ENCODE results near the gene PPP2CA. TPM values are rescaled to one million over a fixed set of nuclear protein-coding genes. Genes with fewer than 3 reads are reported as not detected.

The PPP2CA gene
- total and polyA plus RNA-seq, 9 of the 15 experiments (the other 6 are each of a cell fraction or from before 2014, with no cell fraction given) = 23.0 to 257 (median 109) TPM

DNA sequence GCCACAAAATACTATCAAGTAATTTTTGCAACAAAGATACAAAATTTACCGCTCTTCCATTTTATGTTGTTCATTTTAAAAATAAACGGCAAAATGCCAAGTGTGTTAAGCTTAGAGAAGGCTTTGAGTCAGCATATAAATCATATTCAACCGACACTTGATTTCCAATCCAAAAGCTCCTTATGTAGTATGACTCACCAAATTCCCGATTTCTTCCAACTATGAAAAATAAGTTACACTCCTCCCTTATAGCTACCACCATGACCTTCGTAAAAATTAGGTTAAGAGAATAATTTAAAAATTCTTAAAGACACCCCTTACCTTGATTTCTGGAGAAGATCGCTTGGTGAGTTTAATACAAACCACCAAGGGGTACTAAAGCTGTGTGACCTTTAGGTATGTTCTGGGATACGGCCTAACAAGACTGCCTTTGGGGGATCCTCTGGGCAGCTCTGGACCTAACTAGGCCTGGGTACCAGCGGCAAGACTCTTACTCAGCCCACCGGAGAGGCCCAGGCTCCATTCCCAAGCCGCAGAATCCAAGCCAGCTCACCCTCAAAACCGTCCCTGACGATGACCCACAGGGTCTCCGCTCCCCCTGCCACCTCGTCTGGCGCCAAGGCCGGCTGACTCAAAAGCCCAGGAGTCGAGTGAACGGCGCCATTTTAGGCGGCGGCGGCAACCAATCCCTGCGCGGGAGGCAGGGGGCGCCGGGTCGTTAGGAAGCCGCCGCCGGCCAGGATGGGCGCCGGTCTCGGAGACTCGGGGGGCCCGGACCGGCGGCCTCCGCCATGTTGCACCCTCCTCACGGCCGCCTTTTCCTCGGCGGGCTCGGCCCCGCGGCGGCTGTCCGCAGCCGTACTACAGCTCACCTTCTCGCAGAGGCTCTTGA lies 739 bp downstream of the PPP2CA start:
- H3K9ac ChIP-seq (ENCODE audit: insufficient read depth in 1 of 2, low read depth in 2 of 2, low read length in 2 of 2) = peak overlapping the region; percentile 99
- peaks cover 4% of the 10 kb centered on the region for H3K9me1 ChIP-seq (ENCODE audit: control insufficient read depth, insufficient read depth, low read length)
- BruUV-seq (replicated peaks) = no TSS peak
- peak overlapping the region; percentile 97 for H3K4me3 ChIP-seq
- peaks cover 70% of the 10 kb centered on the region for H3K79me2 ChIP-seq (ENCODE audit: control insufficient read depth, insufficient read depth, low read length)
- DNase-seq (ENCODE audit: extremely low read depth in 1 of 4, low spot score in 3 of 4) (peak; percentile 67 to 76 (median 72)), ATAC-seq (peak; percentile 73), FAIRE-seq (no peak)
- intact Hi-C loops (cut with micrococcal nuclease) = no loop called here
- ChIA-PET CTCF (ENCODE audit: low intra/inter-chr PET ratio) (interaction anchor here (0.7 to 1.0 kb wide), 2 partner anchors 64 to 295 kb away, joined by 4 to 5 read pairs; no protein-coding TSS in a partner anchor), POLR2A (interaction anchor here (0.7 to 8.6 kb wide), 12 partner anchors 11 to 220 kb away, joined by 3 to 95 read pairs (median 4); partner anchors contain the start of gene SKP1)
- peaks cover 45% of the 10 kb centered on the region for H4K20me1 ChIP-seq (replicated peaks; ENCODE audit: control insufficient read depth, insufficient read depth, low read length)
- peak overlapping the region; percentile 89 for H3K4me2 ChIP-seq (ENCODE audit: insufficient read depth, low read length)
- peak overlapping the region; percentile 98 for H2AFZ ChIP-seq (ENCODE audit: low read depth, low read length)
- H3K36me3 ChIP-seq (ENCODE audit: control insufficient read depth, insufficient read depth, low read length) = peaks cover 43% of the 10 kb centered on the region
- WGBS (ENCODE audit: insufficient coverage, low coverage, missing lambda C conversion rate) = under 1% methylated on average over 32 of the region's 49 CpGs
- no peaks in the 10 kb centered on the region for H3K9me3 ChIP-seq (replicated peaks; ENCODE audit: control insufficient read depth, insufficient read depth, low read depth, low read length)
- H3K4me1 ChIP-seq (replicated peaks in 1 of 2; ENCODE audit: control insufficient read depth in 2 of 2, insufficient read depth in 2 of 2, low read length in 2 of 2) = peaks cover 20 to 23% of the 10 kb centered on the region in 2 experiments
- H3K27ac ChIP-seq (ENCODE audit: extremely low read depth, low read depth, low read length) = peak overlapping the region; percentile 99
- H3K27me3 ChIP-seq (ENCODE audit: control insufficient read depth in 2 of 2, insufficient read depth in 2 of 2, low read length in 2 of 2) = no peaks in the 10 kb centered on the region
- in situ Hi-C loops (cut with MboI) = no loop called here
- TF ChIP-seq, protein P1, sequence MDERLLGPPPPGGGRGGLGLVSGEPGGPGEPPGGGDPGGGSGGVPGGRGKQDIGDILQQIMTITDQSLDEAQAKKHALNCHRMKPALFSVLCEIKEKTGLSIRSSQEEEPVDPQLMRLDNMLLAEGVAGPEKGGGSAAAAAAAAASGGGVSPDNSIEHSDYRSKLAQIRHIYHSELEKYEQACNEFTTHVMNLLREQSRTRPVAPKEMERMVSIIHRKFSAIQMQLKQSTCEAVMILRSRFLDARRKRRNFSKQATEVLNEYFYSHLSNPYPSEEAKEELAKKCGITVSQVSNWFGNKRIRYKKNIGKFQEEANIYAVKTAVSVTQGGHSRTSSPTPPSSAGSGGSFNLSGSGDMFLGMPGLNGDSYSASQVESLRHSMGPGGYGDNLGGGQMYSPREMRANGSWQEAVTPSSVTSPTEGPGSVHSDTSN (CRISPR knock-in tag; IDR thresholded peaks at IDR 0.05; ENCODE audit: low read depth) = no peak
- TF ChIP-seq, protein P1 (tag; conservative IDR thresholded peaks at IDR 0.05; ENCODE audit: low read depth) = peak; percentile 76
- TF ChIP-seq NR2C2 (CRISPR knock-in tag; IDR thresholded peaks at IDR 0.05) = no peak
- peak; percentile 82; the same call in 1 of the 2 replicates for TF ChIP-seq NR2C2 (tag; IDR thresholded peaks at IDR 0.05)
- TF ChIP-seq JUND (IDR thresholded peaks at IDR 0.05; ENCODE audit: borderline replicate concordance, low read depth, low read length) = peak; percentile 30; the same call in 1 of the 2 replicates
- no peak for TF ChIP-seq JUND (tag; IDR thresholded peaks at IDR 0.05; ENCODE audit: borderline replicate concordance, low read depth, low read length)
- no peak for TF ChIP-seq ELF1 (tag; IDR thresholded peaks at IDR 0.05)
- TF ChIP-seq, protein P2, sequence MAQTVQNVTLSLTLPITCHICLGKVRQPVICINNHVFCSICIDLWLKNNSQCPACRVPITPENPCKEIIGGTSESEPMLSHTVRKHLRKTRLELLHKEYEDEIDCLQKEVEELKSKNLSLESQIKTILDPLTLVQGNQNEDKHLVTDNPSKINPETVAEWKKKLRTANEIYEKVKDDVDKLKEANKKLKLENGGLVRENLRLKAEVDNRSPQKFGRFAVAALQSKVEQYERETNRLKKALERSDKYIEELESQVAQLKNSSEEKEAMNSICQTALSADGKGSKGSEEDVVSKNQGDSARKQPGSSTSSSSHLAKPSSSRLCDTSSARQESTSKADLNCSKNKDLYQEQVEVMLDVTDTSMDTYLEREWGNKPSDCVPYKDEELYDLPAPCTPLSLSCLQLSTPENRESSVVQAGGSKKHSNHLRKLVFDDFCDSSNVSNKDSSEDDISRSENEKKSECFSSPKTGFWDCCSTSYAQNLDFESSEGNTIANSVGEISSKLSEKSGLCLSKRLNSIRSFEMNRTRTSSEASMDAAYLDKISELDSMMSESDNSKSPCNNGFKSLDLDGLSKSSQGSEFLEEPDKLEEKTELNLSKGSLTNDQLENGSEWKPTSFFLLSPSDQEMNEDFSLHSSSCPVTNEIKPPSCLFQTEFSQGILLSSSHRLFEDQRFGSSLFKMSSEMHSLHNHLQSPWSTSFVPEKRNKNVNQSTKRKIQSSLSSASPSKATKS (CRISPR knock-in tag; IDR thresholded peaks at IDR 0.05) = no peak
- TF ChIP-seq SMARCE1 (IDR thresholded peaks at IDR 0.05) = no peak
- peak; percentile 74 for TF ChIP-seq RBBP5 (IDR thresholded peaks at IDR 0.05; ENCODE audit: borderline replicate concordance, insufficient read depth, low read length, poor library complexity, severe bottlenecking)

All from K562 (cell line).